Suprapubic skin (tissue), 3 donors: ENCODE data around the gene LAMTOR4.

Source experiments
- CTCF ChIP-seq, 2 donors: fragments of 200-600 bp in 1 of 2; fragments of 450-650 bp in 1 of 2; sonication (generic) in 1 of 2; IDR thresholded peaks; one replicate each; pipeline ENCODE4 v1.5.1; 2016 to 2019; ENCODE audit warnings: antibody characterized with exemption in 2 of 2, mild to moderate bottlenecking in 1 of 2, moderate library complexity in 1 of 2
- POLR2A ChIP-seq, 2 donors: fragments of 450-650 bp; IDR thresholded peaks; one replicate each; pipeline ENCODE4 v1.6.1; 2017; ENCODE audit warnings: antibody characterized with exemption in 2 of 2, mild to moderate bottlenecking in 2 of 2, moderate library complexity in 2 of 2

GRCh38 chr7:100111156-100111555 lies 37.6 kb upstream of the LAMTOR4 start:
- no peak for TF ChIP-seq CTCF (IDR thresholded peaks at IDR 0.05)
- TF ChIP-seq POLR2A (IDR thresholded peaks at IDR 0.05), result no peak
